Glomerular visceral epithelial cell (primary cell): ENCODE results near the gene GLB1L3.

Experiments
- DNase-seq: peaks from one replicate; pipeline ENCODE4 v3.0.0-alpha.2; 2016; ENCODE audit errors: extremely low spot score

The GLB1L3 gene

DNA sequence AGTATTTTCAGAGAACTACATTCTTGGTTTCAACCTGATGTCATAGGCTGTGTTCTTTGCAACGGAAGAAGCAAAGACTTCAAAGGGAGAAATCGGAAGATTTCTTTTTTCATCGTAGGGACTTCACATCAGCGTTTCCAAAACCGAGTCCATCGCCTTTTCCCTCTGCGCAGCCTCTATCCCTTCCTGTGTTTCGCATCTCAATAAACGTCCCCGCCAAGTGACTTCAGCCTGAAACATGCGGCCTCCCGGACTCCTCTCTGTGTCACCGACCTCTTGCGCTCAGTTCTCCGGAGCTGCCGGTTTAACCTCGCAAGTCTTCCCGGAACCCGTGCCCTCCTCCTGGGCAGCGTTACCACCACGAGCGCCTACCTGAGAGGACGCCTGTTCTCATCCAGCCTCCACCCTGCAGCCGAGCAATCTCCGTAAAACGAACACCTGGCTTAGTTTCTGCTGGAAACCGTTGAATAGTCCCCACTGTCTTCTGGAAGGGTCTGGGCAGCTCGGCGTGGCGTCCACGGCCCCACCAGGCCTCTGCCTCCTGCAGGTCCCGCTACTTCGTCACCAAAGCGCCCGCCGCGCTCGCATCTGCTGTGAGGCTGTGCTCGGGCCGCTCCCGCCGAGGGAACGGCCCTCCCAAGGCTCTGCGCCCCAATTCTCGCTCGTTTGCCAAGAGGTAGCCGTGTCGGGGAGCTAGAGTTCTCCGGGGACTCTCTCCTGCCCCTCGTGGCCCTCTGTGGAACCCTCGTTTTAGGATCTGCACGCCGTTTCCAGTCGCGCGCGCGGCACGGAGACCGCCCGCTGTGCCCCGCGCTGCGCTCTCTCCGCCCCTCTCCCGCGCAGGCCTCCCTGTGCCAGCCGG, at the start of gene GLB1L3:
TSS of gene GLB1L3 (plus strand) at position 846 of the 862 bp plus-strand sequence. CDS start 362 bp downstream, outside the sequence.
- DNase-seq, result peak; percentile 9

DNA sequence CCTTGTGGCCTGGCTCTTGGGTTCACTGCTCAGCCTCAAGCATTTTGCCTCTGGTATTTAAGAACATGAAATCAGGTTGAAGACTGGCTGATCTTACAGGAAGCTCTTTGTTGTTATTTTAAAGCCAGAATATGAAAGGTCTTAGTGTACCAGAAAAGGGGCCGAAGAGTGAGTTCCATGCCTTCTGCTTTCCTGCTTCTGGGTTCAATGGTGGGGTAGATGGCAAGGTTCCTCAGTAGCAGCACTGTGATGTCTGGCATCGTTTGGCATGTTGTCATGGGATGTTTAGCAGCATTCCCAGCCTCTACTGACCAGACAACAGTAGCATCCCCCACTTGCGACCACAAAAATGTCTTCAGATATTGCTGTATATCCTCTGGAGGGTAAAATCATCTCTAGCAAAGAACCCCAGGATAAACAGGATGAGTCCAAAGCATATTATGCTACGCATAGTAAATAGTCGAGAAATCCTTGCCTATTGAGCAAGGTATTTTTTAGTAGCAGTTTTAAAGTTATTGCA, 49.3 kb upstream of the GLB1L3 start:
- DNase-seq, result peak; percentile 4

DNA sequence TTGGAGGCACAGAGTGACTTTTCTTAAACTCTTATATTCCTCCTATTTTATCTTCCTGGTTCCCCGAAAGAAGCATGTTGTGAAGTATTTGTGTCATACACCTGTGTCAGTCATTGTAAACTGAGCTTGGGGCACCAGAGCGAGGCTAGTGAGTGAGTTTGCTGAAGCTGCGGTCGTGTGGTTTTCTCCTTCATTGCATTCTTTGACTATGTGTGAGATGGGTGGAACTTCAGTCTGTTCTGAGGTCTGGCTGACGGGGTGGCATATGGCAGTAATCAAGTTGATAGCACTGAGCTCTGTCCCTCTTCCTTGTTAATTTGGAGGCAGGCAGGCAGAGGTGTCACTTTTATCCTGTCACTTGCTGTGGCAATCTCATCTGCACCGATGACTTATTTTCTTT, 47.6 kb upstream of the GLB1L3 start:
- peak; percentile 79 for DNase-seq

- peak; percentile 8 for DNase-seq
Observed at GRCh38 chr11:134229126-134229790, 46.9 kb upstream of the GLB1L3 start.

GRCh38 chr11:134230339-134230738, 45.8 kb upstream of the GLB1L3 start:
- no peak for DNase-seq

- DNase-seq, result no peak
Observed at GRCh38 chr11:134231958-134232659, 44.1 kb upstream of the GLB1L3 start.

DNA sequence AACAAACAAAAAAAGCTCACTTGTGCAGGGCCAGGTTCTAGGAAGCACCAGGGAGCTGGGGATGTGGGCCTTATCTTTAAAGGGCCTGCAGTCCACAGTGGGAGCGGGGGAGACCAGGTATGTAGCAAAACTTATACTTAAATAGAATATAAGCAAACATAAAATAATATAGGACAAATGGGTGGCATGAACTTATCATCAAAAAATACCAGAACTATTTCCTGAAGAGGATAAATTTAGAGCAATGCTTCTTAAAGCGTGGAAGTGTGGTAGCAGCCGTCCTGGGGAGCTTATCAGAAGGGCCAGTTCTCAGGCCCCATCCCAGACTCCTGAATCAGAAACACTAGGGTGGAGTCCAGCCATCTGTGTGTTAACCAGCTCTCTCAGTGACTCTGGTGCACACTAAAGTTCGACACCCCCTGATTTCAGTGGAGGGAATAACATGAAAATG, 42.4 kb upstream of the GLB1L3 start:
- DNase-seq, result no peak

GRCh38 chr11:134235399-134235798, 40.8 kb upstream of the GLB1L3 start:
- DNase-seq, result no peak

DNA sequence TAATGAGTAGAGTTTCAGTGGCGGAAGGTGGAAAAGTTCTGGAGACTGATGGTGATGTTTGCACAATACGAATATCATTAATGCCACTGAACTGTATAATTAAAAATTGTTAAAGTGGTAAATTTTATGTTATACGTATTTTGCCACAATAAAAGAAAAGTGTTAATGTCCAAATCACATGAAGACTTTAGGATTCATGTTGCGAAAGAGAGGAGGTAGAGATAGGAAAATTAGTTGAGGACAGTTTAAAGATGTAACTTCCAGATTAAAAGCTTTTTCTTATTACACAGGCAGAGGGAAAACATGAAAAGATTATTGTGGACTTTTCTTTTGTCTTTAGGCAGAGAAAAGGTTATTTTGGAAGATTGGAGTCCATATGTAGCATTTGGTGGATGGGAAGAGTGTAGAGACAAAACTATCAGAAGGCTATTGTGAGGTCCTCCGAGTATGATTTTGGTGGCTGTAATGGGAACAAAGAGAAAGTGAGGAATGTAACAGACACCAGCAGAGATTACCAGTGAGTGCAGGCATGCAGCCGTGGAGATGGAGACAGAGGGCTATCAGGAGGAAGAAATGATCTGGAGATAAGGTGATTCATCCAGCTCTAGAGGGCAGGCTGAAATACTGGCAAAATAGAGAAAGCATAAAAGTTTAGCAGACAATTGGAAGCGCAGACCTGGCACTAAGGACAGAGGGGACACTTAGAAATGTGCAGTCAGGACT, 39.2 kb upstream of the GLB1L3 start:
- no peak for DNase-seq

- DNase-seq, result no peak
Observed at GRCh38 chr11:134237557-134237922, 38.6 kb upstream of the GLB1L3 start.

GRCh38 chr11:134238956-134239355, 37.2 kb upstream of the GLB1L3 start:
- no peak for DNase-seq

DNA sequence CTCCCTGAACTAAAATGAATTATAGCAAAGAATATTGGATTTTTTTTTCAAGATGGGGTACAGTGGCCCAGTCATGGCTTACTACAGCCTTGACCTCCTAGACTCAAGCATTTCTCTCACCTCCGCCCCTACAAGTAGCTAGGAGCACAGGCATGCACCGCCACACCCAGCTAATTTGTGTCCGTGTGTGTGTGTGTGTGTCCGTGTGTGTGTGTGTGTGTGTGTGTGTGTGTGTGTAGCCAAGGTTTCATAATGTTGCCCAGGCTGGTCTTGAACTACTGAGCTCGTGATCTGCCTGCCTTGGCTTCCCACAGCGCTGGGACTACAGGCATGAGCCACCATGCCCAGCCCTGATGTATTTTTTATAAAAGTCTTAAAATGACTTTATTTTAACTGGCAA, 35.6 kb upstream of the GLB1L3 start:
- no peak for DNase-seq

- no peak for DNase-seq
Observed at GRCh38 chr11:134242376-134242775, 33.8 kb upstream of the GLB1L3 start.

- DNase-seq, result no peak
Observed at GRCh38 chr11:134243913-134244312, 32.3 kb upstream of the GLB1L3 start.

DNA sequence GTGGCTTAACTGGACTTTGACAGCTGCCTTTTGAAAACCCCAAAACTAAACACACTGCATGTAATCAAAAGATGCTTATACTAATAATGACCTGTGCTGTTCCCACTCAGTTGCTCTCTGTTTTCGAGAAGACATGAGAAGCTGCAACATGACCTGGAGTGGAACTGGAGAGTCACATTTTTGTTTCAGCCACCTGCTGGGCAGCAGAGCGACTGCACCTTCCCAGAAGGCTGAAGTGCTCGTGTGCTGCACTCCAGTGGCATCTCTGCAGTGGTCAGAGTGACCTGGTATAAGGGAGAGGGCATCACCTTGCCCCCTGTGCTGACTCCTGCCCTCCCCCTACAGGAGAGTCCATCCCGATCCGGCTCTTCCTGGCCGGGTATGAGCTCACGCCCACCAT, 31.6 kb upstream of the GLB1L3 start:
- DNase-seq, result peak; percentile 27

DNA sequence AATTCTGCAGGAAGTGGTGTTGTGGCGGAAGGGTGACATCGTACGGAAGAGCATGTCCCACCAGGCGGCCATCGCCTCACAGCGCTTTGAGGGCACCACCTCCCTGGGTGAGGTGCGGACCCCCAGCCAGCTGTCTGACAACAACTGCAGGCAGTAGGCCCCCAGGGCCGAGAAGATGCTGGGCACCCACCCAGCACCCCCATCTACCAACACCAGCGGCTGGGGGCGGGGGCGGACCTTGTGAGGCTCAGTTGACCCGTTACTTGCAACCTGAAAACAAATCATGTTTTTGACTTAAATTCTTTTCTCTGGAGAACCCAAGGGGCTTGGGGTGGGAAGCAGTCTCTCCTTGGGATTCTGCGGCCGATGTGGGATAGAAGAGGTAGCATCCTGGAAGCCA, 30.7 kb upstream of the GLB1L3 start:
- DNase-seq, result no peak

DNA sequence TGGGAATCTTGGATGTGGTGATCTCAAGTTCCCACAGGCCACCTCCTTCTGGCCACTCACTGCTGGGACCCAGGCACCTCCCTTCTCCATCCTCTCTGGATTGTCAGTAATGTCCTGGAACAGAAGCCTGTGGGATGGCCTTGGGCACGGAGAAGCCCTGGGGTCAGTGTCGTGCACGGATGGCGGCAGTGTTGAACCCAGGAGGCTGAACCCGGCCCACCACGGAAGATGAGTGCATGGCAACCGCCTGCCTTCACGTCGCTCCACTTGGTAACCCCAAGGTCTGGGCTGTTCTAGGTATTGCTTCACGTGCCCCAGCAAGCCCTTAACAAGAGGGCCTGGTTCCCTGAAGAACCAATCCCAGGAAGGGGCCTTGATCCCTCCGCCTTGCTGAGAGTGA, 30.1 kb upstream of the GLB1L3 start:
- no peak for DNase-seq

GRCh38 chr11:134246678-134247077, 29.5 kb upstream of the GLB1L3 start:
- DNase-seq, result no peak

DNA sequence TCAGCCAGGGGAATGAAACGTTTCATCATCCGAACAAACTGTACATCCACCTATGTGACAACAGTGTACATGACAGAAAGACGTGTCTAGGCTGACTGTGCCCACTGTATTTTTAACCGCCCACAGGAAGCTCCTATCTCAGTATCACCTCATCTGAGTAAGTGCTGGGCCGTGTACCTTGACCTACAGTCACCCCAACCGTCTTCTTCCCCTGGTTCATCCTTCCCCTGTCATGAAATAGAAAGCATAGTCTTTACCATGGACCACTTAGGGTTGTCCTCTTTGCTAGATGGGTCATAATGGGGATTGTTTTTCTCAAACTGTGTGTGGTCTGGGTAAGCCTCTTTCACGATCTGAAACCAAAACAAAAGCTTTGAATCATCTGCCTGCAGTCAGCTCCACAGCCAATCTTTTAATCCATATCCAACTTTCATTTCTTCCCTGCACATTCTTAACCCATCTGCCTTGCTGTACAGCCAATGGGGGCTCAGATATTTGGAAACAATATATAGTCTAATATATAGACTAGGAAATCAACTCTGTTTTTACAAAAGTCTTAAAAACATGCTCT, 27.2 kb upstream of the GLB1L3 start:
- DNase-seq, result no peak

DNA sequence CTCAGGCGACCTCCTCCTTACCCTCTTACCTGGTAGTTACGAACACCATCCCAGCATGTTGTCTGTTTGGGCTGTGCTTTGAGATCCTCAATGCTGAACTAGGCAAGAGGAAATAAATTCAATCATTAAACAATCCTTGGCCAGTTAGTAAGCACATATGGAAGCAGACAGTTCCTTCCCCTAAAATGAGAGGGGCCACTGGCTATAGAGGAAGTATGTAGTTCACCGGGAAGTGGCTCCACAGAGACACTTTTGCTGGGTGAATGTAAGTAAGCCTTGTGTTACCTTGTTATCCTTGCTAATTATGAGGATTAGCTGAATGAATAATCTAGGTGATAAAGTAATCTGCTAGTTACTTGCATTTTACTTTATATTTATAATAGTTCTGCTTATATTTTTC, 25.9 kb upstream of the GLB1L3 start:
- DNase-seq, result no peak

- DNase-seq, result no peak
Observed at GRCh38 chr11:134250675-134251074, 25.5 kb upstream of the GLB1L3 start.
